Tongue (tissue), 2 donors: Measurements from ENCODE around the gene TP53BP2. TPM values are rescaled to one million over a fixed set of nuclear protein-coding genes. Genes with fewer than 3 reads are reported as not detected.
"Not testable (repeated sequence)": the region's sequence is repeated elsewhere in the genome, so short reads cannot be mapped to it uniquely, and the experiment has no call there.

ENCODE experiments used
- DNase-seq: peaks from one replicate; pipeline ENCODE4 v3.0.0-alpha.2; 2015
- total RNA-seq: library from RNA; depleted of rRNA; stranded (reverse); fragments of >200 nt; gene quantifications from one replicate; pipeline ENCODE4 v1.2.3, GENCODE V29; 2014

TP53BP2 gene
- total RNA-seq: 38.9 TPM

- DNase-seq: peak; percentile 95
These were observed at the start of gene TP53BP2 for GRCh38 chr1:223845810-223846682. Gene TP53BP2 (minus strand): TSS chr1:223845947. CDS start chr1:223845680, 267 bp downstream.

GRCh38 chr1:223890494-223890893 lies 44.7 kb upstream of the TP53BP2 start:
- DNase-seq: not testable (repeated sequence)

- DNase-seq: not testable (repeated sequence)
These were observed 43.6 kb upstream of the TP53BP2 start for GRCh38 chr1:223889319-223889718.

- DNase-seq: peak; percentile 47
These were observed 42.1 kb upstream of the TP53BP2 start for GRCh38 chr1:223887747-223888418.

GRCh38 chr1:223886516-223886921 lies 40.8 kb upstream of the TP53BP2 start:
- DNase-seq: no peak

- no peak for DNase-seq
These were observed 39.9 kb upstream of the TP53BP2 start for GRCh38 chr1:223885614-223886013.

- no peak for DNase-seq
These were observed 33.0 kb upstream of the TP53BP2 start for GRCh38 chr1:223878598-223879325.

GRCh38 chr1:223877804-223878203 lies 32.1 kb upstream of the TP53BP2 start:
- no peak for DNase-seq

GRCh38 chr1:223876590-223876989 lies 30.8 kb upstream of the TP53BP2 start:
- DNase-seq: no peak

- DNase-seq: no peak
These were observed 27.3 kb upstream of the TP53BP2 start for GRCh38 chr1:223873044-223873443.

- no peak for DNase-seq
These were observed 26.7 kb upstream of the TP53BP2 start for GRCh38 chr1:223872308-223872901.

- DNase-seq: peak; percentile 25
These were observed 25.1 kb upstream of the TP53BP2 start for GRCh38 chr1:223870617-223871574.

- not testable (repeated sequence) for DNase-seq
These were observed 19.0 kb upstream of the TP53BP2 start for GRCh38 chr1:223864599-223865368.

GRCh38 chr1:223864084-223864483 lies 18.3 kb upstream of the TP53BP2 start:
- no peak for DNase-seq

- DNase-seq: no peak
These were observed 16.2 kb upstream of the TP53BP2 start for GRCh38 chr1:223861904-223862303.

- no peak for DNase-seq
These were observed 14.4 kb upstream of the TP53BP2 start for GRCh38 chr1:223860051-223860622.

GRCh38 chr1:223859058-223859457 lies 13.3 kb upstream of the TP53BP2 start:
- no peak for DNase-seq

- no peak for DNase-seq
These were observed 10.6 kb upstream of the TP53BP2 start for GRCh38 chr1:223856386-223856785.

- DNase-seq: no peak
These were observed 8.0 kb upstream of the TP53BP2 start for GRCh38 chr1:223853748-223854147.

GRCh38 chr1:223853275-223853674 lies 7.5 kb upstream of the TP53BP2 start:
- no peak for DNase-seq
